Posterior cingulate gyrus (tissue), 11 donors: Measurements from ENCODE around the gene TNS3.

Experiments
- DNase-seq, 10 donors: peaks; one replicate each; pipeline versions ENCODE4 v3.0.0 to v3.0.0-alpha.2; 2020 to 2021; ENCODE audit warnings: mixed read lengths in 3 of 10
- intact Hi-C: fragments of 100-400 bp; cut with DNase I; formaldehyde crosslinking; loops from one replicate; pipeline ENCODE4 v1.15.1; 2023

TNS3 gene

GRCh38 chr7:47308808-47309207 lies 273.1 kb downstream of the TNS3 start:
- DNase-seq, result no peak
- intact Hi-C loops, result no loop called here

- DNase-seq, result no peak
- intact Hi-C loops, result no loop called here
These were observed 274.6 kb downstream of the TNS3 start for GRCh38 chr7:47307311-47307710.

GRCh38 chr7:47304727-47305719 lies 276.9 kb downstream of the TNS3 start:
- peak in 1 of 10 donors; percentile 69 for DNase-seq
- intact Hi-C loops, result no loop called here

GRCh38 chr7:47303695-47304453 lies 278.0 kb downstream of the TNS3 start:
- peak in 1 of 10 donors; percentile 66 for DNase-seq
- intact Hi-C loops, result no loop called here

- intact Hi-C loops, result no loop called here
- peak in 1 of 10 donors; percentile 82 for DNase-seq
These were observed 278.8 kb downstream of the TNS3 start for GRCh38 chr7:47303014-47303694.

GRCh38 chr7:47302560-47302959 lies 279.4 kb downstream of the TNS3 start:
- intact Hi-C loops, result no loop called here
- no peak for DNase-seq

GRCh38 chr7:47301657-47302295 lies 280.1 kb downstream of the TNS3 start:
- intact Hi-C loops, result no loop called here
- no peak for DNase-seq

GRCh38 chr7:47301105-47301477 lies 280.8 kb downstream of the TNS3 start:
- intact Hi-C loops, result no loop called here
- peak in 2 of 10 donors; percentile 53 to 72 for DNase-seq

GRCh38 chr7:47300472-47301104 lies 281.3 kb downstream of the TNS3 start:
- DNase-seq, result peak in 3 of 10 donors; percentile 46 to 90 (median 76)
- intact Hi-C loops, result no loop called here

GRCh38 chr7:47299496-47299895 lies 282.4 kb downstream of the TNS3 start:
- intact Hi-C loops, result no loop called here
- peak in 2 of 10 donors; percentile 59 to 64 for DNase-seq

GRCh38 chr7:47298636-47299035 lies 283.3 kb downstream of the TNS3 start:
- DNase-seq, result peak in 2 of 10 donors; percentile 45 to 77
- intact Hi-C loops, result no loop called here

GRCh38 chr7:47297120-47297519 lies 284.8 kb downstream of the TNS3 start:
- intact Hi-C loops, result no loop called here
- DNase-seq, result peak in 1 of 10 donors; percentile 36

GRCh38 chr7:47295606-47296005 lies 286.3 kb downstream of the TNS3 start:
- no peak for DNase-seq
- intact Hi-C loops, result no loop called here

GRCh38 chr7:47294556-47295222 lies 287.2 kb downstream of the TNS3 start:
- intact Hi-C loops, result no loop called here

GRCh38 chr7:47293884-47294555 lies 287.9 kb downstream of the TNS3 start:
- DNase-seq, result no peak
- intact Hi-C loops, result no loop called here

More at GRCh38 chr7:47294556-47295222, 287.2 kb downstream of the TNS3 start:
- no peak for DNase-seq

- intact Hi-C loops, result no loop called here
- no peak for DNase-seq
These were observed 289.0 kb downstream of the TNS3 start for GRCh38 chr7:47292832-47293309.

GRCh38 chr7:47291461-47292081 lies 290.3 kb downstream of the TNS3 start:
- intact Hi-C loops, result no loop called here
- no peak for DNase-seq

GRCh38 chr7:47290867-47291266 lies 291.0 kb downstream of the TNS3 start:
- intact Hi-C loops, result no loop called here
- no peak for DNase-seq
